DOHH2 (cell line): ENCODE measurements around the gene CIDEB.

Experiments used
- H3F3A ChIP-seq: fragments of 200-600 bp; sonication (generic), shearing (Covaris generic); 2 replicates; pipeline ENCODE4 v1.6.0; 2016; ENCODE audit warnings: antibody characterized with exemption, mild to moderate bottlenecking; ENCODE audit not compliant: control insufficient read depth, insufficient read depth
- H3K27ac ChIP-seq: fragments of 200-600 bp; sonication (generic); 2 replicates; pipeline ENCODE4 v1.5.1; 2014; ENCODE audit warnings: low read depth, mild to moderate bottlenecking, low read length, moderate library complexity
- H3K27me3 ChIP-seq: fragments of 200-600 bp; sonication (generic); 2 replicates; pipeline ENCODE4 v1.6.1; 2014; ENCODE audit warnings: mild to moderate bottlenecking, low read length, mixed read lengths; ENCODE audit not compliant: control insufficient read depth
- H3K36me3 ChIP-seq: fragments of 200-600 bp; sonication (generic); 2 replicates; pipeline ENCODE4 v1.6.1; 2014; ENCODE audit warnings: mild to moderate bottlenecking, low read length, moderate library complexity, mixed read lengths; ENCODE audit not compliant: control insufficient read depth
- H3K4me1 ChIP-seq: fragments of 200-600 bp; sonication (generic); 2 replicates; pipeline ENCODE4 v1.6.1; 2014; ENCODE audit warnings: mild to moderate bottlenecking, low read length, mixed read lengths; ENCODE audit not compliant: control insufficient read depth
- H3K4me2 ChIP-seq: fragments of 200-600 bp; sonication (generic); 2 replicates; pipeline ENCODE4 v1.6.0; 2014; ENCODE audit warnings: mild to moderate bottlenecking, low read length, moderate library complexity
- H3K4me3 ChIP-seq: fragments of 200-600 bp; sonication (generic); 2 replicates; pipeline ENCODE4 v1.5.1; 2014; ENCODE audit warnings: mild to moderate bottlenecking, low read length, mixed read lengths
- H3K79me2 ChIP-seq: fragments of 200-600 bp; sonication (generic); 2 replicates; pipeline ENCODE4 v1.6.1; 2014; ENCODE audit warnings: mild to moderate bottlenecking, low read length, mixed read lengths; ENCODE audit not compliant: control insufficient read depth
- H3K9me2 ChIP-seq: fragments of 200-600 bp; sonication (generic); replicated peaks from 2 replicates; pipeline ENCODE4 v1.6.1; 2014; ENCODE audit warnings: mild to moderate bottlenecking, low read length, mixed read lengths; ENCODE audit not compliant: control insufficient read depth
- H3K9me3 ChIP-seq: fragments of 200-600 bp; sonication (generic); 2 replicates; pipeline ENCODE4 v1.6.1; 2014; ENCODE audit warnings: antibody characterized with exemption, low read length, mixed read lengths; ENCODE audit not compliant: control insufficient read depth, insufficient read depth
- H4K20me1 ChIP-seq: fragments of 200-600 bp; sonication (generic); 2 replicates; pipeline ENCODE4 v1.6.0; 2014; ENCODE audit warnings: low read depth, mild to moderate bottlenecking, antibody characterized with exemption, low read length, moderate library complexity; ENCODE audit not compliant: control insufficient read depth, insufficient read depth
- CTCF ChIP-seq: fragments of 200-600 bp; sonication (generic); IDR thresholded peaks from one replicate; pipeline ENCODE4 v1.5.1; 2014; ENCODE audit warnings: antibody characterized with exemption, mild to moderate bottlenecking, low read depth, low read length; ENCODE audit not compliant: poor library complexity, severe bottlenecking
- EZH2phosphoT487 ChIP-seq: fragments of 200-600 bp; sonication (generic); IDR thresholded peaks from 2 replicates; pipeline ENCODE4 v1.6.1; 2017; ENCODE audit warnings: borderline replicate concordance, mild to moderate bottlenecking, antibody characterized with exemption, low read length, moderate library complexity, mixed read lengths

The CIDEB gene

GRCh38 chr14:24269910-24270536, 37.8 kb downstream of the CIDEB start:
- H3K9me2 ChIP-seq = no peaks in the 10 kb centered on the region
- no peaks in the 10 kb centered on the region for H3K36me3 ChIP-seq
- no peak overlapping the region for H3K27ac ChIP-seq
- H3F3A ChIP-seq = peaks cover 2% of the 10 kb centered on the region; the same call in 1 of the 2 replicates
- H4K20me1 ChIP-seq = no peaks in the 10 kb centered on the region
- H3K4me1 ChIP-seq = peaks cover 36% of the 10 kb centered on the region
- H3K27me3 ChIP-seq = no peaks in the 10 kb centered on the region
- TF ChIP-seq CTCF = no peak
- TF ChIP-seq EZH2phosphoT487 = no peak
- H3K4me3 ChIP-seq = peak overlapping the region; percentile 85
- peak overlapping the region; percentile 86 for H3K4me2 ChIP-seq
- peaks cover 4% of the 10 kb centered on the region for H3K79me2 ChIP-seq
- H3K9me3 ChIP-seq = no peaks in the 10 kb centered on the region

GRCh38 chr14:24269368-24269767, 38.4 kb downstream of the CIDEB start:
- Histone ChIP-seq H3K27ac (no peak overlapping the region), H3K9me3 (no peaks in the 10 kb centered on the region), H4K20me1 (no peaks in the 10 kb centered on the region), H3K4me3 (no peak overlapping the region), H3K36me3 (no peaks in the 10 kb centered on the region), H3F3A (peaks cover 2% of the 10 kb centered on the region; the same call in 1 of the 2 replicates), H3K4me2 (no peak overlapping the region), H3K4me1 (peaks cover 35% of the 10 kb centered on the region), H3K27me3 (no peaks in the 10 kb centered on the region), H3K79me2 (peaks cover 4% of the 10 kb centered on the region), H3K9me2 (no peaks in the 10 kb centered on the region)
- TF ChIP-seq EZH2phosphoT487 = no peak
- TF ChIP-seq CTCF = no peak

GRCh38 chr14:24268225-24268624, 39.6 kb downstream of the CIDEB start:
- Histone ChIP-seq H3K4me2 (no peak overlapping the region), H3K4me3 (no peak overlapping the region), H3F3A (peaks cover 2% of the 10 kb centered on the region; the same call in 1 of the 2 replicates), H4K20me1 (no peaks in the 10 kb centered on the region), H3K9me2 (no peaks in the 10 kb centered on the region), H3K9me3 (no peaks in the 10 kb centered on the region), H3K36me3 (no peaks in the 10 kb centered on the region), H3K27ac (no peak overlapping the region), H3K79me2 (peaks cover 4% of the 10 kb centered on the region), H3K27me3 (no peaks in the 10 kb centered on the region), H3K4me1 (peaks cover 23% of the 10 kb centered on the region)
- TF ChIP-seq EZH2phosphoT487 = no peak
- no peak for TF ChIP-seq CTCF
